ENCODE results near the gene ERMARD.

The ERMARD gene

GRCh38 chr6:169714178-169714577, 37.2 kb upstream of the ERMARD start:
- DNase-seq (ENCODE audit: low read depth) = no peak
- no peak for TF ChIP-seq CTCF (conservative IDR thresholded peaks at IDR 0.05; ENCODE audit: low read depth, low read length)
- H3K4me3 ChIP-seq (ENCODE audit: low read depth, low read length) = no peak overlapping the region

GRCh38 chr6:169714595-169714994, 36.8 kb upstream of the ERMARD start:
- no peak overlapping the region for H3K4me3 ChIP-seq (ENCODE audit: low read depth, low read length)
- DNase-seq (ENCODE audit: low read depth) = no peak
- no peak for TF ChIP-seq CTCF (conservative IDR thresholded peaks at IDR 0.05; ENCODE audit: low read depth, low read length)

- no peak for TF ChIP-seq CTCF (conservative IDR thresholded peaks at IDR 0.05; ENCODE audit: low read depth, low read length)
- DNase-seq (ENCODE audit: low read depth) = no peak
- H3K4me3 ChIP-seq (ENCODE audit: low read depth, low read length) = no peak overlapping the region
These were observed 32.3 kb upstream of the ERMARD start for GRCh38 chr6:169719117-169719516.

DNA sequence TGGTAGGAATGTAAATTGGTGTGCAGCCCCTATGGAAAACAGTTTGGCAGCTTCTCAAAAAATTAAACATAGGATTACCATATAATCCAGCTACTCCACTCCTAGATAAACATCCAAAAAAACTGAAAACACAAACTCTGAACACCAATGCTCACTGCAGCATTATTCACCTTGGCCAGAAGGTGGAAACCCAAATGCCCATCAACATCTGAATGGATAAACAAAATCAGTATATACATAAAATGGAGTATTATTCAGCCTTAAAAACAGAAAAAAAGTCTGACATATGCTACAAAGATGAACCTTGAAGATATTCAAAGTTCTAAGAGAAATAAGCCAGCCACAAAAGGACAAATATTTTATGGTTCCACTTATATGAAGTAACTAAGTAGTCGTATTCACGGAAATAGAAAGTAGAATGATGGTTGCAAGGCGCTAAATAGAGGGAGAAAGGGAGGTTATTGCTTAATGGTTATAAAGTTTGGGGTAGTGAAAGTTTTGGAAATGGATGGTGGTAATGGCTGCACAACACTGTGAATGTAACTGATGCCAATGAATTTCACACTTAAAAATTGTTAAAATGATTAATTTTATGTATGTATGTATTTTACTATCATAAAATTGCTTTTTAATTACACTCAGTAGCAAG, 31.1 kb upstream of the ERMARD start:
- peak; percentile 31 for TF ChIP-seq CTCF (conservative IDR thresholded peaks at IDR 0.05; ENCODE audit: low read depth, low read length)
- no peak overlapping the region for H3K4me3 ChIP-seq (ENCODE audit: low read depth, low read length)
- DNase-seq (ENCODE audit: low read depth) = no peak

GRCh38 chr6:169722362-169723199, 28.8 kb upstream of the ERMARD start:
- peak; percentile 78 for DNase-seq (ENCODE audit: low read depth)
- TF ChIP-seq CTCF (conservative IDR thresholded peaks at IDR 0.05; ENCODE audit: low read depth, low read length) = no peak
- peak overlapping the region; percentile 73 for H3K4me3 ChIP-seq (ENCODE audit: low read depth, low read length)

DNA sequence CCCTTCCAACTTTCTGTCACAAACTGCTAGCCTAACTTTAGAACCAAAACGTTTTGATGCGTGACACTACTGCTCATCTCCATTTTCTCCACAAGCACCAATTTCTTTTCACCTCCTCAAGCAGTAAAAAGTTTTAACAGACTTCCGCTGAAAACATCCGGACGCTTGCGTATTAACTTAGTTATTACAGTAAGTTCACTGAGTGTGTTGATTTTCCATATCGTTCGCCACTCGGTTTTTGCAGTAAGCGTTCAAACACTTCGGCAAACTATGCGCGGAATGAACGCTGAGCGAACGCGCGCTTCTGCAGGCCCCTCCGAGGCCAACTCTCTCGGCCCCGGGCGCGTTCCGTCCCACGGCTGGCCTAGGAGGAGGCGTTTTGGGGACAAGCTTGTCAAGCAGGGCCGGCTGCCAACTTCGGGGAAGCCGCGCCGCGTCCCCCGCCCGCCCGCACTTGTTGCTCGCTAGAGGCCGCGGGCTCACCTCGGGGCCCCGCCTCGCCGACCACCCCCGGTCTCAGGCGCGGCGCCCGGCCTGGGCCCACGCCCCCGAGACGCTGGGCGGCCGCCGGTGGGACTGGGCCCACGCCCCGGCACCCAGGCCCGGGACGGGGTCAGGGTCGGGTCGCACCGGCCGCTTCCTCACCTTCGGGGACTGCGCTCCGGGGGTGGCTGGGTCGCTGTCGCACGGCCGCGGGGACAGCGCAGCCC, 28.1 kb upstream of the ERMARD start:
- DNase-seq (ENCODE audit: low read depth) = peak; percentile 86
- peak overlapping the region; percentile 73 for H3K4me3 ChIP-seq (ENCODE audit: low read depth, low read length)
- no peak for TF ChIP-seq CTCF (conservative IDR thresholded peaks at IDR 0.05; ENCODE audit: low read depth, low read length)
